Lower leg skin (tissue), 4 donors: ENCODE results near the gene MTLN. TPM values are rescaled to one million over a fixed set of nuclear protein-coding genes. Genes with fewer than 3 reads are reported as not detected.
"Not testable (repeated sequence)": the region's sequence is repeated elsewhere in the genome, so short reads cannot be mapped to it uniquely, and the experiment has no call there.

ENCODE experiments used
- DNase-seq, 2 donors: peaks; one replicate each; pipeline ENCODE4 v3.0.0-alpha.2; 2019; ENCODE audit warnings: low spot score in 2 of 2
- H3K4me3 ChIP-seq: fragments of 200-600 bp; sonication (generic); 2 replicates; pipeline ENCODE4 v1.5.1; 2017; ENCODE audit warnings: mild to moderate bottlenecking, low read depth; ENCODE audit not compliant: poor library complexity, severe bottlenecking
- POLR2A ChIP-seq, 2 donors: fragments of 450-650 bp; IDR thresholded peaks; one replicate each; pipeline ENCODE4 v1.6.1; 2016 to 2017; ENCODE audit warnings: antibody characterized with exemption in 2 of 2, mild to moderate bottlenecking in 1 of 2, moderate library complexity in 1 of 2
- WGBS, 2 donors: methylation state at CpG; one replicate each; pipeline ENCODE4 v1.1.5; 2018; 5-methylcytosine and 5-hydroxymethylcytosine counted together
- intact Hi-C: fragments of 100-400 bp; cut with DNase I; formaldehyde crosslinking; loops from one replicate; pipeline ENCODE4 v1.15.0; 2023; ENCODE audit warnings: low total_unique reads
- total RNA-seq, 4 donors: library from RNA; depleted of rRNA; stranded (reverse); fragments of >200 nt; gene quantifications; one replicate each; pipeline ENCODE4 v1.1.0, GENCODE V29; 2016
- TF ChIP-seq, protein P1 (sequence below), 3 donors: fragments of 450-650 bp; IDR thresholded peaks; one replicate each; pipeline ENCODE4 v1.5.1; 2016; ENCODE audit warnings: antibody characterized with exemption in 3 of 3, mild to moderate bottlenecking in 3 of 3, moderate library complexity in 2 of 3

Gene MTLN, protein sequence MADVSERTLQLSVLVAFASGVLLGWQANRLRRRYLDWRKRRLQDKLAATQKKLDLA
- 100 to 1,000 TPM in 1 of 4 donors, 10 to 100 TPM in 3; 49.6 to 138 (median 67.7) TPM for total RNA-seq

DNA sequence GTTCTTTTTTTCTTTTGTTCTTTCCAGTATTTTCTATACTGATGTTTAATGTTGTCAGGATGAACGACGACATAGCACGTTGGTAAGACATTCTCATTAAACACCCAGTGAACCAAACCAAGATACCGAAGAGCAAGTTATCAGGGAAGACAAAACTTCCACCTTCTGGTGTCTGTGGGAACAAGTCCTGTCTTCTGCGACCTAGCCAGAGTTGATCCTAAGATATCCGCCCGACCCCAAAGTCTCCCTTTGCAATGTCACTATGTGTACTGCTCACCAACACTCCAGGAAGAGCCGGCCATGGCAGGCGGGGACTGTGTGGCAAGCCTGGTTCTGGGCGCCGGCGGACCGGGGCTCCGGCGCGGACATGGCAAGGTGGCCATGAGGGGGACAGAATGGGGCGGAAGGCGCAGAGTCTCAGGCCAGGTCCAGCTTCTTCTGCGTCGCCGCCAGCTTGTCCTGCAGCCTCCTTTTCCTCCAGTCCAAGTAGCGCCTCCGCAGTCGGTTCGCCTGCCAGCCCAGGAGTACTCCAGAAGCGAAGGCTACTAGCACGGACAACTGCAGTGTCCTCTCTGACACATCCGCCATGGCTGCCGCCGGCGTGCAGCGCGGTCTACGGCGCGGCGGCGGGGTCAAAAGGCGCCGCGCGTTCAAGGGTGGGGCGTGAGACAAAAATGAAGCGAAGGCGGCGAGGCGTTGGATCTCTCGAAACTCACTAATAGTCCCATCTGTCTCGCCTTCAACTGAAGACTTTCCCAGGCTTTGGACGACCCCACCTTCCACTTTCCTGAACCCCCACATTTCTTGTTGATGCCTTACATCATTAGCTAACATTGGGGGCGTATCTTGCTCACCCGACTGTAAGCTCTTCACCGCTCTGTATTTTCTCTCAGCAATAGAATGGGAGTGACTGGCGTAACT lies at the start of gene MTLN:
TSS of gene MTLN (minus strand) at position 610 of the 921 bp plus-strand sequence. CDS start at position 588, 22 bp downstream.
- H3K4me3 ChIP-seq = peak within 1 kb of the TSS; percentile 82
- 1 to 13% methylated on average over 44 to 54 of the region's 54 CpGs for WGBS, 2 donors
- intact Hi-C loops = no loop called here
- no peak for TF ChIP-seq POLR2A (IDR thresholded peaks at IDR 0.05)
- TF ChIP-seq, protein P1, sequence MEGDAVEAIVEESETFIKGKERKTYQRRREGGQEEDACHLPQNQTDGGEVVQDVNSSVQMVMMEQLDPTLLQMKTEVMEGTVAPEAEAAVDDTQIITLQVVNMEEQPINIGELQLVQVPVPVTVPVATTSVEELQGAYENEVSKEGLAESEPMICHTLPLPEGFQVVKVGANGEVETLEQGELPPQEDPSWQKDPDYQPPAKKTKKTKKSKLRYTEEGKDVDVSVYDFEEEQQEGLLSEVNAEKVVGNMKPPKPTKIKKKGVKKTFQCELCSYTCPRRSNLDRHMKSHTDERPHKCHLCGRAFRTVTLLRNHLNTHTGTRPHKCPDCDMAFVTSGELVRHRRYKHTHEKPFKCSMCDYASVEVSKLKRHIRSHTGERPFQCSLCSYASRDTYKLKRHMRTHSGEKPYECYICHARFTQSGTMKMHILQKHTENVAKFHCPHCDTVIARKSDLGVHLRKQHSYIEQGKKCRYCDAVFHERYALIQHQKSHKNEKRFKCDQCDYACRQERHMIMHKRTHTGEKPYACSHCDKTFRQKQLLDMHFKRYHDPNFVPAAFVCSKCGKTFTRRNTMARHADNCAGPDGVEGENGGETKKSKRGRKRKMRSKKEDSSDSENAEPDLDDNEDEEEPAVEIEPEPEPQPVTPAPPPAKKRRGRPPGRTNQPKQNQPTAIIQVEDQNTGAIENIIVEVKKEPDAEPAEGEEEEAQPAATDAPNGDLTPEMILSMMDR (IDR thresholded peaks at IDR 0.05) = no peak
- peak; percentile 58 to 91 for DNase-seq

DNA sequence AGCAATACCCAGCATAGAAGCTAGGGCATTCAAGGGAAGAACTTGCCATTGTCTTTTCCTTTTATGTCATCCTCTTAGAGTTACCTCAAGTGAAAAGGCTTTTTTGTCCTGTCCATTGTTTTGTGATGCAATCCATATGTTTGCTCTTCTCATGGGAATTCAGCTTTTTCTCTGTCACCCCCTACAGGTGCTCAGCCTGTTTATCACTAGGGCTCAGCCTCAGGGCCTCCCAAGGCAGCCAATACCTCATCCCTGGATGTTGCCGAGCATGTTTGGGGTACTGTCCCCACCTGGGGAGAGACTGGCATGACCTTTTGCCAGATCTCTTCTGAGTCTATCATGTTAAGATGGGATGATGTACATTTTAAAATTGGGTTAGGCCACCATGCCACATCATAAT lies 49.6 kb upstream of the MTLN start:
- DNase-seq, H3K4me3 ChIP-seq, intact Hi-C loops: not testable (repeated sequence)
- no CpG with 5 or more reads among the region's 1 CpG for WGBS, 2 donors

DNA sequence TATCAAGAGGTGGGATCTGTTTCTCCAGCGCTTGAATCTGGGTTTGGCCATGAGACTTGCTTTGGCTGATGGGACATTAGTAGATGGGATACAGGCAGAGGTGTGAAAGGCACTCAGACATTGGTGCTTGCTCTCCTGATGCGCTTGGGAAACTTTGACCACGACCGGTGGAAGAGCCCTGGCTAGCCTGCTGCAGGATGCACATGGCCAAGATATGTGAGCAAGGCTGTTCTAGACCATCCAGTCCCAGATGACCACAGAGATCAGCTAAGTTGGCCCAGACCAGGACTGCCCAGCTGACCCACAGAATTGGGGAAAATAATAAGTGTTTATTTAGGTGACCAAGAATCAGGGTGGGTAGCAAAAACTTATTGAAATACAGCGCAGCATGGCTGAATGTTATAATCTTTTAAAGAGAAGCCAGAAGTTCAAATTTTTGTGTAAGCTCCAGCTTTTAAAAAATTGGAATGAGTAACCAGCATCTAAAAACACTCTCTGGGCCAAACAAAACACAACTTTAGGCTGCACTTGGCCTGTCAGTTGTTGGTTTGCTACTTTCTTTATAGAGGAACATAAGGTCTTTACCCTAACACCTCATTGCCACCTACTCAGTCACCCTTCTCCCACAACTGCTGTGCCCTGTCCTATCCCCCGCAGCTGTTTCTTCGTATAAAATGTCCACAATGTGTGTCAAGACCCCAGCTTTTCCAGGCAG lies 35.9 kb upstream of the MTLN start:
- WGBS, 2 donors = 75 to 83% methylated on average over 3 to 6 of the region's 7 CpGs
- H3K4me3 ChIP-seq, intact Hi-C loops: not testable (repeated sequence)
- DNase-seq = peak in 1 of 2 donors; percentile 52

DNA sequence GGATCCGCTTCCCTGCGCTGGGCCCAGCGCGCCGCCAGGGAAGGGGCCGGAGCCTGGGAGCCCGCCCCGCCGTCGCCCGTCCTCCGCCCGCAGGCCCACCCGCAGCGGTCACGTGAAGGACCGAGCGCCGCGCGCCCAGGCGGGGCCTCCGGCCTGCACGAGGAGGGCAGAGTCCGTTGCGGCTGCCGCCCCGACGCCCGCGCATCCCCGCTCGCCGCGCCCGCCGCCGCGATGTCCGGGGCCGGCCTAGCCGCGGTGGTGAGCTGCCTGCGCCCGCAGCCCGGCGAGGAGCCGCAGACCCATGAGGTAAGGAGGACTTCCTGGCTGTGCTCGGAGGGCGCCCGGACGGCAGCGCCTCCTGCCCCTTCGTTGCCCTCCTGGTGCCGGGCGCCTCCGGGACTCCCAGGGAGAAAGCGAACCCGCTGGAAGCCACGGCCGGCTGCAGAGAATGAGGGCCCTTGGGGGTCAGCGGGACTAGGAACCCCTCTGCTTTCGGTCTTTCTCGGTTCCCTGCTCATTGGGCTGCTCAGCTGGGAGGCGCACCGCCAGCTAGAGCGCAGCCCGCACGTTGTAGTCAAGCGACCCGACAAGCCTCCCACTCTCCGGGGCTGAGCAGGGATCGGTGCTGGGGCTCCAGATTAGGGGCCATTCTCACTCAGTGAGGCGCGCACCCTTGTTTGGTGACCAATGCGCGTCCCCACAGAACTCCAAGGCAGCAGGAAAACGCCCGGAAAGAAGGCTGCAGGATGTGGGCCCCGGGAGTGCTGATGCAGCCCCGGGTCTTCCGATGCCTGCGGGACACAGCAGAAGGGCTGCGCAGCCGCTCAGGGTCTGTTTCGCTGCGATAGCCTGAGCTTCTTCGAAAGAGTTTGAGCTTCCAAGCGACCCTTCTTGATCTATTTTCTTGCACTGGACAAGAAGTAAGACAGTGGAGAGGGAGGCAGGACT lies 33.4 kb upstream of the MTLN start:
- H3K4me3 ChIP-seq, DNase-seq, intact Hi-C loops: not testable (repeated sequence)
- no CpG with 5 or more reads among the region's 89 CpGs for WGBS, 2 donors

DNA sequence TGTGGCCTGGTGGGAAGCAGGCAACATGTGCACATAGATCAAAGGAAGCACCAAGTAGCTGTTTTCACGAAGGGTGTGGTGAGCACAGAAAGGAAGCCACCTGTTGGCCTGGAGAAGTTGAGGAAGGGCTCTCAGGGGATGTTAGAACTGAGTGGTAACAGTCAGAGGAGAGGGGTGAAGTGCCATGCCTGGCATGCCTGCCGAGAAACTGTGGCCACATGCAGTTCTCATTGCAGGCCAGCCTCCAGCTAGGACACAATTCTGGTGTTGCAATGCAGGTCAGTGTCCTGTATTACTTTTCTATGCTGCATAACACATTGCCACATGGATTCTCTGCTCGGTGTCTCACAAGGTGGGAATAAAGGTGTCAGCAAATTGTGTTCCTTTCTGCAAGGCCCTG lies 30.9 kb upstream of the MTLN start:
- WGBS, 2 donors = 80 to 86% methylated on average over 1 of the region's 3 CpGs

DNA sequence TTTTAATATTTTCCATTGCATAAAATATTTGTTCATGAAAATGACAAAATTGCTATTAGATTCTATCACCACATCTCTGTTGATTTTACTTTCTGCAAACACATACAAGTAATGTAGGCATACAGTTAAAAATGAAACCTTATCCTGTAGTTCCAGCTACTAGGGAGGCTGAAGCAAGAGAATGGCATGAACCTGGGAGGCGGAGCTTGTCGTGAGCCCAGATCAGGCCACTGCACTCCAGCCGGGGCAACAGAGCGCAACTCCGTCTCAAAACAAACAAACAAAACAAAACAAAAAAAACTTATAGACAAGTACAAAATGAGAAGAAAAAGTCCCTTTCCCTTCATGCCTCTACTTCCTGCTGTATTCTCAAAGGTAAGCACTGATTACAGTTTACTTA lies 22.2 kb upstream of the MTLN start:
- DNase-seq, H3K4me3 ChIP-seq, intact Hi-C loops: not testable (repeated sequence)
- WGBS, 2 donors = 63% methylated on average over 5 of the region's 5 CpGs

More for the DNA sequence above, 30.9 kb upstream of the MTLN start:
- intact Hi-C loops, DNase-seq, H3K4me3 ChIP-seq: not testable (repeated sequence)

DNA sequence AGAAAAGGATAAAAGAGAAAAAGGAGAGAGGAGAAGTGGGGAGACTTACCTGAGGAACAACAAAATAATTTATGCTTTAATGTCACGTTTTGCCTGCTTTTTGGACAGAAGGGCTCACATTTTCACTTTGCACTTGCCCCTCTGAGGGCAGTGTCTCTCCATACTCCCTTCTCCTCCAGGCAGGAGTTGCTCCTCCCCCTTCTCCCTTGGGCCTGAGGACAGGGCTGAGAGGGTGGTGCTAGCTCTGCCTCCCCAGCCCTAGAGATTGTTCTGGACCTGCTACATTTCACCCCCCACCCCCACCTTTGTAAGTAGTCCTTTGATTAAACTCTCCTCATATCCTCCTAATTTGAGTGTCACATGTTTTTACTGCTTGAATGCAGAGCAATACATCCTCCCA lies 17.5 kb upstream of the MTLN start:
- DNase-seq, H3K4me3 ChIP-seq, intact Hi-C loops: not testable (repeated sequence)
- no CpG with 5 or more reads among the region's 1 CpG for WGBS, 2 donors

DNA sequence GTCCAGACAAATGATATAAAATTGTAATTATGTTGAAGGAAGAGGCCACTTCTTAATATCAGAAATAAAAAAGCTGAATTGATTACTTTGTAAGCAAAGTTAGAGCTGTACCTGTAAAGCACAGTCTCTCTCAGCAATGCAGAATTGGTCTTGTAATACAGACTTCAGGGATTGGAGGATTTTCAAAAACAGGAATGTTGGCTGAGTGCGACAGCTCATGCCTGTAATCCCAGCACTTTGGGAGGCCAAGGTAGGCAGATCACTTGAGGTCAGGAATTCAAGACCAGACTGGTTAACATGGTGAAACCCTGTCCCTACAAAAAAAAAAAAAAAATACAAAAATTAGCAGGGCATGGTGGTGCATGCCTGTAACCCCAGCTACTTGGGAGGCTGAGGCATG lies 10.3 kb upstream of the MTLN start:
- H3K4me3 ChIP-seq, intact Hi-C loops, DNase-seq: not testable (repeated sequence)
- WGBS, 2 donors = 57 to 67% methylated on average over 1 of the region's 1 CpG

DNA sequence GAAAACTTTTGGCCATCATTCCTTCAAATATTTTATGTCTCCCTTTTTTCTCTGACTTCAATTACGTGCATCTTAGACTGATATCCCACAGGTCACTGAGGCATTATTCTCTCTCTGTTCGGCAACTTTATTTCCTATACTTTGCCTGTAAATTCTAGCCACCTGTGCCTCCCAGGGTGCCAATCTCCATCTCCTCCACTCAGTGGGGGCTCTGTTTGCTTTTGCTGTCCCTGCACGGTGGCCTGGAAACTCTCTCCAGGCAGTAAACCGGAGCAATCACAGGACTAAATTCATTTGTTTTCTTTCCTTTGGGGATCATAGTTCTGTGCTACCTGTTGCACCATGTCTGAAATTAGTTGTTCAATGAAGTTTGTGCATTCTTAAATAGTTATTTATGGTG lies 9.6 kb upstream of the MTLN start:
- 71 to 86% methylated on average over 4 of the region's 4 CpGs for WGBS, 2 donors
- intact Hi-C loops = no loop called here
- no peak for DNase-seq
- no peak overlapping the region for H3K4me3 ChIP-seq
- TF ChIP-seq POLR2A (IDR thresholded peaks at IDR 0.05) = no peak
- TF ChIP-seq, protein P1 (IDR thresholded peaks at IDR 0.05) = no peak
